A673 (cell line): Measurements from ENCODE around the gene BTF3.

Source experiments
- EZH2 ChIP-seq: fragments of 200-600 bp; sonication (generic); IDR thresholded peaks from 2 replicates; pipeline ENCODE4 v1.6.1; 2017; ENCODE audit warnings: borderline replicate concordance, low read depth, mild to moderate bottlenecking, mixed read lengths, antibody characterized with exemption, low read length; ENCODE audit not compliant: poor library complexity, severe bottlenecking
- TF ChIP-seq, protein P1 (sequence below): fragments of 300-800, 200-600 bp; sonication (generic); conservative IDR thresholded peaks from 2 replicates; pipeline ENCODE4 v1.5.1; 2017; ENCODE audit warnings: low read depth, mild to moderate bottlenecking, antibody characterized with exemption, low read length, moderate library complexity, mixed read lengths

DNA sequence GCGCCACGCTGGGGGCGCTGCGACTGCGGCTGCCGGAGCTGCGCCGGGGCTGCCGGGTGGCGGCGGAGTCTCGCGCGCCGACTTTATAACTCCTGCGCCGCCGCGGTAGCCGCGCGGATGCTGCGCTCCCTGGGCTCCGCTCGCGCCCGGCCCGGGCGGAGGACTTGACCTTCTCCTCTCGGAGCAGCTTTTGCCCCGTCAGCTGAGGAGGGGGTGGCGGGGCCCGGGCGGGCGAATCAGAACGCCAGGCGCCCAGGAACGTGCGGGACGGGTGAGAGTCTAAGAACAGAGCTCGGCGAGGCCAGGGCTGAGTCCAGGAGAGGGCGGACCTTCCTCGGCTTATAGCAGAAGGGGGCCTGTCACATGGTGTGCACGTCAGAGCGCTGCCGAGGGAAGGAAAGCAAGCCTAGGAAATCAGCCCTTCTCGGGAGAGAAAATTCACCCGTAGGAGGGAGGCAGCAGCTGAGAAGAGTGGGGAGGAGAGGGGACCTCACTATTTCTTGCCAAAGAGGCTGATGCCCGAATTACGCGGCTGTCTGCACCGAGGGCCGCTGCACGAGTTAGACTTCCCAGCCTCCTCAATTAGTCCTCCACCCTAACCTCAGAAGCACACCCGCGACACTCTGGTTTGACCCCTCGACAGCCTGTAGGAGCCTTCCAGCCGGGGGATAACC is 49.6 kb upstream of the BTF3 start, which contains the start of gene FOXD1:
- TF ChIP-seq, protein P1, sequence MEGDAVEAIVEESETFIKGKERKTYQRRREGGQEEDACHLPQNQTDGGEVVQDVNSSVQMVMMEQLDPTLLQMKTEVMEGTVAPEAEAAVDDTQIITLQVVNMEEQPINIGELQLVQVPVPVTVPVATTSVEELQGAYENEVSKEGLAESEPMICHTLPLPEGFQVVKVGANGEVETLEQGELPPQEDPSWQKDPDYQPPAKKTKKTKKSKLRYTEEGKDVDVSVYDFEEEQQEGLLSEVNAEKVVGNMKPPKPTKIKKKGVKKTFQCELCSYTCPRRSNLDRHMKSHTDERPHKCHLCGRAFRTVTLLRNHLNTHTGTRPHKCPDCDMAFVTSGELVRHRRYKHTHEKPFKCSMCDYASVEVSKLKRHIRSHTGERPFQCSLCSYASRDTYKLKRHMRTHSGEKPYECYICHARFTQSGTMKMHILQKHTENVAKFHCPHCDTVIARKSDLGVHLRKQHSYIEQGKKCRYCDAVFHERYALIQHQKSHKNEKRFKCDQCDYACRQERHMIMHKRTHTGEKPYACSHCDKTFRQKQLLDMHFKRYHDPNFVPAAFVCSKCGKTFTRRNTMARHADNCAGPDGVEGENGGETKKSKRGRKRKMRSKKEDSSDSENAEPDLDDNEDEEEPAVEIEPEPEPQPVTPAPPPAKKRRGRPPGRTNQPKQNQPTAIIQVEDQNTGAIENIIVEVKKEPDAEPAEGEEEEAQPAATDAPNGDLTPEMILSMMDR = no peak
- TF ChIP-seq EZH2 = no peak
